Smooth muscle cell of the pulmonary artery (primary cell): ENCODE data around the gene AHSG. TPM values are rescaled to one million over a fixed set of nuclear protein-coding genes. Genes with fewer than 3 reads are reported as not detected.

Experiments used
- total RNA-seq: library from RNA; depleted of rRNA; stranded (reverse); fragments of >200 nt; gene quantifications from 2 replicates; pipeline ENCODE4 v1.2.3, GENCODE V29; 2014

AHSG gene, protein sequence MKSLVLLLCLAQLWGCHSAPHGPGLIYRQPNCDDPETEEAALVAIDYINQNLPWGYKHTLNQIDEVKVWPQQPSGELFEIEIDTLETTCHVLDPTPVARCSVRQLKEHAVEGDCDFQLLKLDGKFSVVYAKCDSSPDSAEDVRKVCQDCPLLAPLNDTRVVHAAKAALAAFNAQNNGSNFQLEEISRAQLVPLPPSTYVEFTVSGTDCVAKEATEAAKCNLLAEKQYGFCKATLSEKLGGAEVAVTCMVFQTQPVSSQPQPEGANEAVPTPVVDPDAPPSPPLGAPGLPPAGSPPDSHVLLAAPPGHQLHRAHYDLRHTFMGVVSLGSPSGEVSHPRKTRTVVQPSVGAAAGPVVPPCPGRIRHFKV
- not detected in 2 replicates for total RNA-seq

DNA sequence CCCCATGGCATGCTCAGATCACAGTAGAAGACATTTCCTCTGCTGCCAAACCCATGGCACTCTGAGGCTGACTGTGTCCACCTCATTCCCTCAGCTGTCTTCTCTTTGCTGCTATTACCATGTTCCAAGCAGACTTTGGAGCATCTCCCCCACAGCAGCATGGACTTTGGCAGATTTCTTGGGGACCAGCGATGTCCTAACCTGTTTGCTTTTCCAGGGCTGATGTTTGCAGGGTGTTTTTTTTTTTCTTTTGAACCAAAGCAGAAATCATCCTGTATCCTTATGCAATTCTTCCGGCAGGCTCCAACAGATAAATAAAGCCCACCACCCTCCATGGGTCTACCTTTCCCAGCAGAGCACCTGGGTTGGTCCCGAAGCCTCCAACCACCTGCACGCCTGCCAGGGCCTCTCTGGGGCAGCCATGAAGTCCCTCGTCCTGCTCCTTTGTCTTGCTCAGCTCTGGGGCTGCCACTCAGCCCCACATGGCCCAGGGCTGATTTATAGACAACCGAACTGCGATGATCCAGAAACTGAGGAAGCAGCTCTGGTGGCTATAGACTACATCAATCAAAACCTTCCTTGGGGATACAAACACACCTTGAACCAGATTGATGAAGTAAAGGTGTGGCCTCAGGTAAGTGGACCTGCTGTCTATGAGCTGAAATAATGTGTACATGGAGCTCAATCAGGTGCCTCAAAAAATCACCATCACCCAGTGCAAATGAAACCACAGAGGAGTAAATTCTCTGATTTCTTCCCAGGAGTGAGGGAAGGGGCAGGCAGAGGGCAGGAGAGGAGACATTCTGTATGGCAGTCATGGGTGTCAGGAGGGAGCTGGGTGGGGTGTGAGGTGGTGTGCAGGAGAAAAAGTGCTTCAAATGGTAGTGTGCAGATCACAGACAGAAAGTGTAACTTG, at the start of gene AHSG:
TSS of gene AHSG (plus strand) at position 340 of the 916 bp plus-strand sequence. CDS start at position 422, 82 bp downstream.

DNA sequence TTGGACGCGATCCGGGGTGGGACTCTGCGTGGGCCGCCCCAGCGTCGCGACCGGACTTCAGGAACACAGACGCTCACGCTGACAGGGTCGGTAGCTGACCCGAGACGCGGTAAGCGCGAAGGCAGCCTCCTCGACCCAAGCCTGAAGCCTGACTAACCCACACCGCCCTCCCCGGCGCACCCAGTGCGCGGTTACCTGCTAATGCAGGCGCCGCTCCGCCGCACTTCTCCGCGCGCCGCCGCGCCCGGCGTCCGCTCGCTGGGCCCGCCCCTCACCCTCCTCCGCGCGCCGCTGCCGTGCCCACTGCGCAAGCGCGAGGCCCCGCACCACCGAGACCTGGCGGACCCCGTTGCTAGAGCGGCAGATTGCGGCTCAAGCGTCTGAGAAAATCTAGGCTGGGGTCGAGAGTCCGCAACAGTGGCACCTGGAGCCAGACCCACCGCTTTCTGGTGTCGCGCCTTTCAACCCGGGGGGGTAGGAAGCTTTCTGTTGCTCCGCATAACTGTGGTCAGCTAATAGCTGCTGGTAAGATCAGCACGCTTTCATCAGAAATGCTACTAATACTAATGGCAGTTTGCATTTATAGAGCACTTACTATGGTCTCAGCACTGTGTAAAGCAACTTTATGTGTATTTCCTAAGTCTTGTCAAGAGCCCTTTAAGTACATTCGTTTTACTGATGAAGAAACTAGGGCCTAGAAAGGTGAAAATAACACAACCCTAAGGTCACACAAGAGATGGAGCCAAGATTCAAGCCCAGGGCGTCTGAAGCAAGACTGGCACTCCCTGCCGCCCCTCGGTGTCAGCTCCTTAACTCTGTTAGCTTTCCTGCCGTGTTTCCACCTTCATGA, 45.6 kb upstream of the AHSG start, which contains the start of gene TBCCD1:
TSS of gene TBCCD1 (minus strand) at position 268 of the 850 bp plus-strand sequence. CDS start 3,010 bp downstream, outside the sequence.

DNA sequence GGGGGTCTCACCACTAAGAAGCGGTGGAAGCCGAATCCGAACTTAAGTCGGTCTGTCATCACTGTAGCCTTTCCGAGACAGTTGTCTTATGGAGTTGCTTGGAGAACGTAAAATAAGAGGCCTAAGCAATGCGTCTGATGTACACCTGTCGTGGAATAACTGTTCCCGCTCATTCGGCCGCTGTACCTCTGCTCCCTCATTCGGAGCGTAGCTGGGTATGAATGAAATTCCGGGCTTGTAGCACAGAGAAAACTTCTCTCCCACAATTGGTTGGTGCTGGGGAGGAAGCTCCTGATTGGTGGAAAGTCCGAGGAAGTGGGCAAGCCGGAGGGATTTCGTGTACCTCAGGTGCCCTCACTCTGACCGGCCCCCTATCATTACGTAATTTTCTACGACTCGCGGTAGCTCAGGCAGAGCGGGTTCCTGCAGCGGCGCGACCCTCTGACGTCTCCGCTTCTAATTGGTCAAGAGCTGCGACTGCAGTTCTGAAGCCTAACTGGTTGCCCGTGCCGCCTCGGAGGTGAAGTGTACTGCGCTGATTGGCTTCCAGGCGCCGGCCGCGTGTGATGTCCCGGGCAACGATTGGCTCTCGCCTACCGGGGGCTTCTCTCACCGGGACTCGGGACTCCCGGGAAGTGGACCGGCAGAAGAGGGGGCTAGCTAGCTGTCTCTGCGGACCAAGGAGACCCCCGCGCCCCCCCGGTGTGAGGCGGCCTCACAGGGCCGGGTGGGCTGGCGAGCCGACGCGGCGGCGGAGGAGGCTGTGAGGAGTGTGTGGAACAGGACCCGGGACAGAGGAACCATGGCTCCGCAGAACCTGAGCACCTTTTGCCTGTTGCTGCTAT, 42.5 kb upstream of the AHSG start, which contains the start of gene DNAJB11:
TSS of gene DNAJB11 (plus strand) at position 625 of the 845 bp plus-strand sequence. CDS start at position 803, 178 bp downstream.

DNA sequence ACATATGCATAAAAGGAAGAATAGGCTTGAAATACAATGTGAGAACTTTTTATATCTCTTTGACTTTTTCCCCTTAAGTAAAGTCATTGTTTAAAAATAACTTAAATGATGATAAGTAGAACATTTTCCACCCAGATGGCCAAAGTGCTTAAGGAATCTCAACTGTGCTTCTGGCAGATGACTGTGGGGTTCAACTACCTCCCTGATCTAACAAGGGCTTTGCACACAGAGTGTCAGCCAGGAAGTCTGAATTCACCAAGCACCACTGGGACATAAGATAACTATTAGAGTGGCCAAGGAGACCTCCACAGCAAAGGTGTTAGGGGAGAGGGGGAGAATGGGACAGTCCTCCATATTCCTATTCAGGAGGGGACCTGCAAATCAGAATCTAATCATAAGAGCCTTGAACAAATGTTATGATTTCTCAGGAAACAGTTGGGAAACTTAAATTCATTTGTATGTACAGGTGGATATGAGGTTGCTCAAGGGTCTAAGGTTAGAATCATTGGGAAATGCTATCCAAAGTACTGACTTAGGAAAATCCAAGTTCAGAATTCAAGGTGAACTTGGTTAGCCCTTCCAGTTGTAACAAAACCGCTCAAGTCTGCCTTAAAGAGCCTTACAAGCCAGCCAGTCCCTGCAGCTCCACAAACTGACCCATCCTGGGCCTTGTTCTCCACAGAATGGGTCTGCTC, 27.1 kb downstream of the AHSG start, which contains the start of gene FETUB:
TSS of gene FETUB (plus strand) at position 622 of the 695 bp plus-strand sequence. CDS start at position 684, 62 bp downstream.

DNA sequence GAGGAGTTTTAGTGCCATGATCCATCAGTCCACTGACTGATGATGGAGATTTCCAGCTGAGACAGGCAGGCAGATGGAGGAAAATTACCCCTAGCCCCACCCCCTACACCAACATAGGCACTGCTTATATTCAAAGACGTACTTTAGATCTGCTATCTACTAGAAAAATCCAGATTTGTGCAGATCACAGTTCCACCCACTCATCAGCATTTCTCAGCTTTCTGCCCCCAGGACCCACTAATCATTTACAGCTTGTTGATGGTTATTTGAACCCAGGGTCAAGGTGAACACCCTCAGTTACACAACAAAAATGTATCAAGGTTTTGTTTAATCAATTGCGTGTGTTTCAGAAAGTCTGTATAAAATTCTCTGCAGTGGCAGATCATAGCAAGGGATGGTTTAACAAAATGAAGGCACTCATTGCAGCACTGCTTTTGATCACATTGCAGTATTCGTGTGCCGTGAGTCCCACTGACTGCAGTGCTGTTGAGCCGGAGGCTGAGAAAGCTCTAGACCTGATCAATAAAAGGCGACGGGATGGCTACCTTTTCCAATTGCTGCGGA, 52.8 kb downstream of the AHSG start, which contains the start of gene HRG:
TSS of gene HRG (plus strand) at position 390 of the 564 bp plus-strand sequence. CDS start at position 408, 18 bp downstream.

Other genes starting within 250 kb of the AHSG start
- gene CRYGS, start 68.7 kb upstream of the AHSG start, total RNA-seq = 0.89 and 1.1 TPM in 2 replicates
- 14.0 and 15.2 TPM in 2 replicates for gene TBCCD1, start 45.7 kb upstream of the AHSG start, total RNA-seq
- 56.6 and 59.0 TPM in 2 replicates for gene DNAJB11, start 42.3 kb upstream of the AHSG start, total RNA-seq
- not detected in 2 replicates for gene FETUB, start 27.3 kb downstream of the AHSG start, total RNA-seq
- not detected in 2 replicates for gene HRG, start 53.0 kb downstream of the AHSG start, total RNA-seq
- gene KNG1, start 104.3 kb downstream of the AHSG start, total RNA-seq = not detected in 2 replicates
- 670 and 759 TPM in 2 replicates for gene EIF4A2, start 170.5 kb downstream of the AHSG start, total RNA-seq
- gene RFC4, start 193.4 kb downstream of the AHSG start, total RNA-seq = 11.1 and 12.6 TPM in 2 replicates
- gene ADIPOQ, start 229.7 kb downstream of the AHSG start, total RNA-seq = not detected in 2 replicates